Heart right ventricle (tissue), 16 donors: ENCODE results near the gene CUTC. TPM values are rescaled to one million over a fixed set of nuclear protein-coding genes. Genes with fewer than 3 reads are reported as not detected.
A peak's percentile ranks its signal among the peaks of the same experiment; 100 is the strongest.

Experiments used
- ATAC-seq, 8 donors: fragments of 200-7000 bp; cut with Tn5 transposase; one replicate each; pipeline ENCODE4 v1.9.1; 2020; ENCODE audit warnings: mild to moderate bottlenecking in 8 of 8, moderate library complexity in 8 of 8, moderate number of reproducible peaks in 1 of 8
- DNase-seq, 2 donors: peaks; one replicate each; pipeline ENCODE4 v3.0.0-alpha.2; 2020
- H3K27ac ChIP-seq, 10 donors: fragments of 200-600 bp; sonication (generic) in 2 of 10; one replicate each; pipeline versions ENCODE4 v1.5.0 to v1.8.0; 2020 to 2022; ENCODE audit warnings: mild to moderate bottlenecking in 3 of 10
- H3K27me3 ChIP-seq, 7 donors: fragments of 200-600 bp; one replicate each; pipeline ENCODE4 v1.8.0; 2021 to 2022; ENCODE audit warnings: mild to moderate bottlenecking in 2 of 7
- H3K36me3 ChIP-seq, 9 donors: fragments of 200-600 bp; sonication (generic) in 1 of 9; one replicate each; pipeline versions ENCODE4 v1.5.0 to v1.8.0; 2020 to 2022; ENCODE audit warnings: mild to moderate bottlenecking in 2 of 9
- H3K4me1 ChIP-seq, 9 donors: fragments of 200-600 bp; sonication (generic) in 1 of 9; one replicate each; pipeline versions ENCODE4 v1.5.0 to v1.8.0; 2020 to 2022; ENCODE audit warnings: mild to moderate bottlenecking in 4 of 9
- H3K4me3 ChIP-seq, 10 donors: fragments of 200-600 bp; sonication (generic) in 2 of 10; one replicate each; pipeline versions ENCODE4 v1.5.0 to v1.8.0; 2020 to 2022; ENCODE audit warnings: mild to moderate bottlenecking in 7 of 10, moderate library complexity in 2 of 10
- H3K9me3 ChIP-seq, 11 donors: fragments of 200-600 bp in 10 of 11; sonication (generic) in 2 of 11; one replicate each; pipeline versions ENCODE4 v1.5.0 to v1.8.0; 2013 to 2022; ENCODE audit warnings: mild to moderate bottlenecking in 2 of 11, control low read depth in 1 of 11, moderate library complexity in 1 of 11
- WGBS, 2 donors: extraction: QIAGEN DNeasy Blood & Tissue Kit; methylation state at CpG; one replicate each; pipeline ENCODE4 v1.1.7; 2013; ENCODE audit warnings: inconsistent platforms in 1 of 2; 5-methylcytosine and 5-hydroxymethylcytosine counted together
- intact Hi-C, 10 donors: fragments of 100-400 bp; cut with DNase I; formaldehyde crosslinking; loops; one replicate each; pipeline versions ENCODE4 v1.11.1 to v1.14.2; 2022
- polyA plus RNA-seq, 2 donors: library from polyadenylated mRNA; stranded (reverse); fragments of 200-250 nt; gene quantifications; one replicate each; pipeline ENCODE4 v1.2.3, GENCODE V29; 2013
- total RNA-seq, 10 donors: library from RNA; stranded (reverse); fragmentation: NEBNext Ultra II Directional in 3 of 10; extraction: Animal tissue kit (Norgen Biotek cat#: 25700) in 3 of 10; gene quantifications; one replicate each; pipeline versions ENCODE4 v1.2.1 to v1.2.4, GENCODE V29; 2021 to 2023
- TF ChIP-seq, protein P1 (sequence below), 9 donors: fragments of 200-600 bp; sonication (generic) in 2 of 9; IDR thresholded peaks; one replicate each; pipeline versions ENCODE4 v1.5.0 to v1.8.0; 2021 to 2022; ENCODE audit warnings: antibody characterized with exemption in 9 of 9, mild to moderate bottlenecking in 5 of 9, moderate library complexity in 1 of 9
- donor health status: Arrhythmogenic right ventricular cardiomyopathy.
- donor health status: ischemic (EF 13 %, LVEDD 7.1; RV severe dilation, severe dysfunction).
- donor health status: healthy with polysubstance abuse.
- donor health status: DM: no; HTN: yes; CAD: no.
- donor health status: DM: no; HTN: no; CAD: no.
- donor health status: ischemic (EF 25% LVEDD 6.9; RV normal size, moderate dysfunction).
- donor health status: ischemic (EF 25% LVEDD 5.7; RV mildly dilated, moderate dysfunction).
- donor health status: healthy.
- donor health status: DM: yes; HTN: yes; CAD: no.
- donor health status: Ischemic cardiomyopathy.
- donor health status: ischemic (EF 35%, LVEDD 5.7; RV mildly dilated, moderate dysfunction).
- donor health status: nonischemic (EF 11% LVEDD 7.7; RV severe dilation, severe dysfunction).
- donor health status: DM: yes; HTN: yes; CAD: no.
- donor health status: PGD.
- donor health status: ischemic (EF 29% LVEDD 5.4; RV normal size, mild dysfunction).
- donor health status: nonischemic (EF 23%, LVEDD 6.1; RV moderate dilation, normal function).

The CUTC gene
- total and polyA plus RNA-seq, 12 donors: 29.7 to 43.7 (median 35.7) TPM

DNA sequence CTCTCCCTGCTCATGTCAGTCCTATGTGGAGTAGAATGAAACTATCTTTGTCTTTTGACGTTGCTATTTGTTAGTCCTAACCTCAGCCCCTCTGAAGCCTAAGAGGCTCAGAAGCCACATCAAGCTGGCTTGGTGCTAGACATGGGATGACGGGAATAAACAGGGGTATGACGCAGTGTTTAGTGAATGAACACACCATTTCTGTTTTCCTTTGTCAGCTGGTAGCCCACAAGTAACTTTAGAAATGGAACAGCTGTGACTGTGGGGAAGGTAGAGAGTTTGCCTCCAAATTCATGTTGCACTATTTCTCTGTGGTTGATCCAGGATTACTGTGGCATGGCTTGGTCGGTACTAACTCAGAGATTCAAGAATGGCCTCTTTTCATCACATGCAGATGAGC lies 31.4 kb upstream of the CUTC start:
- H3K4me3 ChIP-seq: no peak overlapping the region
- H3K27me3 ChIP-seq: no peaks in the 10 kb centered on the region
- H3K4me1 ChIP-seq: no peaks in the 10 kb centered on the region
- H3K27ac ChIP-seq: no peak overlapping the region
- TF ChIP-seq, protein P1, sequence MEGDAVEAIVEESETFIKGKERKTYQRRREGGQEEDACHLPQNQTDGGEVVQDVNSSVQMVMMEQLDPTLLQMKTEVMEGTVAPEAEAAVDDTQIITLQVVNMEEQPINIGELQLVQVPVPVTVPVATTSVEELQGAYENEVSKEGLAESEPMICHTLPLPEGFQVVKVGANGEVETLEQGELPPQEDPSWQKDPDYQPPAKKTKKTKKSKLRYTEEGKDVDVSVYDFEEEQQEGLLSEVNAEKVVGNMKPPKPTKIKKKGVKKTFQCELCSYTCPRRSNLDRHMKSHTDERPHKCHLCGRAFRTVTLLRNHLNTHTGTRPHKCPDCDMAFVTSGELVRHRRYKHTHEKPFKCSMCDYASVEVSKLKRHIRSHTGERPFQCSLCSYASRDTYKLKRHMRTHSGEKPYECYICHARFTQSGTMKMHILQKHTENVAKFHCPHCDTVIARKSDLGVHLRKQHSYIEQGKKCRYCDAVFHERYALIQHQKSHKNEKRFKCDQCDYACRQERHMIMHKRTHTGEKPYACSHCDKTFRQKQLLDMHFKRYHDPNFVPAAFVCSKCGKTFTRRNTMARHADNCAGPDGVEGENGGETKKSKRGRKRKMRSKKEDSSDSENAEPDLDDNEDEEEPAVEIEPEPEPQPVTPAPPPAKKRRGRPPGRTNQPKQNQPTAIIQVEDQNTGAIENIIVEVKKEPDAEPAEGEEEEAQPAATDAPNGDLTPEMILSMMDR (IDR thresholded peaks at IDR 0.05): no peak
- DNase-seq (no peak), ATAC-seq (no peak)
- H3K9me3 ChIP-seq: no peaks in the 10 kb centered on the region
- intact Hi-C loops: loop anchor here in 4 of 10 donors (10.0 kb wide), 2 partner anchors 76 to 266 kb away; partner anchors contain the start of genes GOT1 (in 2 of the 4) and SLC25A28 (in 2 of the 4)
- peaks cover 0 to 100% (median 35%) of the 10 kb centered on the region in 9 donors for H3K36me3 ChIP-seq
- WGBS, 2 donors: 95 to 96% methylated on average over 4 of the region's 4 CpGs

- intact Hi-C loops: loop anchor here in 5 of 10 donors (5.0 to 10.0 kb wide), 3 partner anchors 84 to 316 kb away; partner anchors contain the start of genes GOT1 (in 2 of the 5) and SLC25A28 (in 2 of the 5)
Measured at GRCh38 chr10:99708428-99709012, 23.5 kb upstream of the CUTC start.

GRCh38 chr10:99709480-99710229 lies 22.4 kb upstream of the CUTC start:
- Histone ChIP-seq H3K27me3 (no peaks in the 10 kb centered on the region), H3K27ac (no peak overlapping the region), H3K4me3 (no peak overlapping the region), H3K9me3 (no peaks in the 10 kb centered on the region), H3K4me1 (no peaks in the 10 kb centered on the region), H3K36me3 (peaks cover 0 to 100% (median 18%) of the 10 kb centered on the region in 9 donors)
- DNase-seq: no peak
- TF ChIP-seq, protein P1 (IDR thresholded peaks at IDR 0.05): no peak
- ATAC-seq: peak in 4 of 8 donors; percentile 29 to 77 (median 70)
- 56 to 95% methylated on average over 4 of the region's 4 CpGs for WGBS, 2 donors
- intact Hi-C loops: loop anchor here in 7 of 10 donors (5.0 to 10.0 kb wide), 6 partner anchors 85 to 317 kb away; partner anchors contain the start of genes GOT1 (in 2 of the 7) and SLC25A28 (in 2 of the 7)

More at GRCh38 chr10:99708428-99709012, 23.5 kb upstream of the CUTC start:
- WGBS, 2 donors: 84 to 89% methylated on average over 1 of the region's 1 CpG
- DNase-seq (no peak), ATAC-seq (no peak)
- Histone ChIP-seq H3K4me1 (no peaks in the 10 kb centered on the region), H3K9me3 (no peaks in the 10 kb centered on the region), H3K27ac (no peak overlapping the region), H3K4me3 (no peak overlapping the region), H3K27me3 (no peaks in the 10 kb centered on the region), H3K36me3 (peaks cover 0 to 100% (median 23%) of the 10 kb centered on the region in 9 donors)
- TF ChIP-seq, protein P1 (IDR thresholded peaks at IDR 0.05): no peak

- intact Hi-C loops: loop anchor here in 3 of 10 donors (5.0 to 10.0 kb wide), 3 partner anchors 149 to 274 kb away; no protein-coding TSS in a partner anchor
- TF ChIP-seq, protein P1 (IDR thresholded peaks at IDR 0.05): peak in 8 of 9 donors; percentile 7 to 59 (median 54)
- Histone ChIP-seq H3K27ac (no peak overlapping the region), H3K4me1 (no peaks in the 10 kb centered on the region), H3K4me3 (no peak overlapping the region), H3K36me3 (peaks cover 0 to 100% (median 18%) of the 10 kb centered on the region in 9 donors), H3K9me3 (no peaks in the 10 kb centered on the region), H3K27me3 (no peaks in the 10 kb centered on the region)
- peak in 4 of 8 donors; percentile 63 to 80 (median 71) for ATAC-seq
- peak in 1 of 2 donors; percentile 23 for DNase-seq
Measured at GRCh38 chr10:99711129-99711719, 20.8 kb upstream of the CUTC start.
